ENCODE data around the gene MALSU1.

MALSU1 gene

GRCh38 chr7:23285657-23286646 lies 13.2 kb upstream of the MALSU1 start:
- no peak overlapping the region for H3K4me3 ChIP-seq (ENCODE audit: insufficient read depth, low read depth, low read length)
- H3K9me3 ChIP-seq (ENCODE audit: control insufficient read depth, low read length), result no peaks in the 10 kb centered on the region
- H3K27ac ChIP-seq (ENCODE audit: insufficient read depth, low read depth, low read length, poor library complexity, severe bottlenecking), result no peak overlapping the region
- H3K27me3 ChIP-seq (ENCODE audit: control insufficient read depth, insufficient read depth, low read length, poor library complexity, severe bottlenecking), result no peaks in the 10 kb centered on the region
- H3K4me1 ChIP-seq (ENCODE audit: control insufficient read depth, insufficient read depth, low read length), result no peaks in the 10 kb centered on the region
- no peaks in the 10 kb centered on the region for H3K36me3 ChIP-seq (ENCODE audit: control insufficient read depth, insufficient read depth, low read length)
- WGBS, 2 experiments, result 91 to 92% methylated on average over 14 to 16 of the region's 18 CpGs

GRCh38 chr7:23287612-23288011 lies 11.5 kb upstream of the MALSU1 start:
- Histone ChIP-seq H3K4me3 (ENCODE audit: insufficient read depth, low read depth, low read length) (no peak overlapping the region), H3K27me3 (ENCODE audit: control insufficient read depth, insufficient read depth, low read length, poor library complexity, severe bottlenecking) (no peaks in the 10 kb centered on the region), H3K36me3 (ENCODE audit: control insufficient read depth, insufficient read depth, low read length) (no peaks in the 10 kb centered on the region), H3K27ac (ENCODE audit: insufficient read depth, low read depth, low read length, poor library complexity, severe bottlenecking) (no peak overlapping the region), H3K4me1 (ENCODE audit: control insufficient read depth, insufficient read depth, low read length) (no peaks in the 10 kb centered on the region), H3K9me3 (ENCODE audit: control insufficient read depth, low read length) (no peaks in the 10 kb centered on the region)
- WGBS, 2 experiments, result 91 to 92% methylated on average over 5 of the region's 5 CpGs

GRCh38 chr7:23290993-23291392 lies 8.1 kb upstream of the MALSU1 start:
- no peaks in the 10 kb centered on the region for H3K27me3 ChIP-seq (ENCODE audit: control insufficient read depth, insufficient read depth, low read length, poor library complexity, severe bottlenecking)
- H3K27ac ChIP-seq (ENCODE audit: insufficient read depth, low read depth, low read length, poor library complexity, severe bottlenecking), result no peak overlapping the region
- peaks cover 5% of the 10 kb centered on the region for H3K4me1 ChIP-seq (ENCODE audit: control insufficient read depth, insufficient read depth, low read length)
- no peaks in the 10 kb centered on the region for H3K9me3 ChIP-seq (ENCODE audit: control insufficient read depth, low read length)
- 95 to 96% methylated on average over 9 of the region's 9 CpGs for WGBS, 2 experiments
- H3K36me3 ChIP-seq (ENCODE audit: control insufficient read depth, insufficient read depth, low read length), result no peaks in the 10 kb centered on the region
- H3K4me3 ChIP-seq (ENCODE audit: insufficient read depth, low read depth, low read length), result no peak overlapping the region

GRCh38 chr7:23291957-23292560 lies 7.1 kb upstream of the MALSU1 start:
- Histone ChIP-seq H3K9me3 (ENCODE audit: control insufficient read depth, low read length) (no peaks in the 10 kb centered on the region), H3K4me1 (ENCODE audit: control insufficient read depth, insufficient read depth, low read length) (peaks cover 5% of the 10 kb centered on the region), H3K27me3 (ENCODE audit: control insufficient read depth, insufficient read depth, low read length, poor library complexity, severe bottlenecking) (no peaks in the 10 kb centered on the region), H3K27ac (ENCODE audit: insufficient read depth, low read depth, low read length, poor library complexity, severe bottlenecking) (no peak overlapping the region), H3K4me3 (ENCODE audit: insufficient read depth, low read depth, low read length) (no peak overlapping the region), H3K36me3 (ENCODE audit: control insufficient read depth, insufficient read depth, low read length) (no peaks in the 10 kb centered on the region)
- WGBS, 2 experiments, result 82 to 89% methylated on average over 3 of the region's 3 CpGs

- H3K27me3 ChIP-seq (ENCODE audit: control insufficient read depth, insufficient read depth, low read length, poor library complexity, severe bottlenecking), result no peaks in the 10 kb centered on the region
- no peak overlapping the region for H3K27ac ChIP-seq (ENCODE audit: insufficient read depth, low read depth, low read length, poor library complexity, severe bottlenecking)
- no peak overlapping the region for H3K4me3 ChIP-seq (ENCODE audit: insufficient read depth, low read depth, low read length)
- H3K9me3 ChIP-seq (ENCODE audit: control insufficient read depth, low read length), result no peaks in the 10 kb centered on the region
- H3K4me1 ChIP-seq (ENCODE audit: control insufficient read depth, insufficient read depth, low read length), result peaks cover 5% of the 10 kb centered on the region
- WGBS, 2 experiments, result 89 to 92% methylated on average over 4 of the region's 4 CpGs
- no peaks in the 10 kb centered on the region for H3K36me3 ChIP-seq (ENCODE audit: control insufficient read depth, insufficient read depth, low read length)
Observed at GRCh38 chr7:23292623-23293022, 6.5 kb upstream of the MALSU1 start.

GRCh38 chr7:23293500-23294073 lies 5.6 kb upstream of the MALSU1 start:
- WGBS, 2 experiments, result 92 to 95% methylated on average over 12 of the region's 12 CpGs
- no peak overlapping the region for H3K27ac ChIP-seq (ENCODE audit: insufficient read depth, low read depth, low read length, poor library complexity, severe bottlenecking)
- peaks cover 5% of the 10 kb centered on the region for H3K4me1 ChIP-seq (ENCODE audit: control insufficient read depth, insufficient read depth, low read length)
- H3K27me3 ChIP-seq (ENCODE audit: control insufficient read depth, insufficient read depth, low read length, poor library complexity, severe bottlenecking), result no peaks in the 10 kb centered on the region
- H3K36me3 ChIP-seq (ENCODE audit: control insufficient read depth, insufficient read depth, low read length), result no peaks in the 10 kb centered on the region
- no peak overlapping the region for H3K4me3 ChIP-seq (ENCODE audit: insufficient read depth, low read depth, low read length)
- H3K9me3 ChIP-seq (ENCODE audit: control insufficient read depth, low read length), result no peaks in the 10 kb centered on the region

GRCh38 chr7:23294549-23295400 lies 4.4 kb upstream of the MALSU1 start:
- H3K9me3 ChIP-seq (ENCODE audit: control insufficient read depth, low read length), result no peaks in the 10 kb centered on the region
- H3K4me3 ChIP-seq (ENCODE audit: insufficient read depth, low read depth, low read length), result no peak overlapping the region
- H3K27ac ChIP-seq (ENCODE audit: insufficient read depth, low read depth, low read length, poor library complexity, severe bottlenecking), result no peak overlapping the region
- H3K27me3 ChIP-seq (ENCODE audit: control insufficient read depth, insufficient read depth, low read length, poor library complexity, severe bottlenecking), result no peaks in the 10 kb centered on the region
- no peaks in the 10 kb centered on the region for H3K36me3 ChIP-seq (ENCODE audit: control insufficient read depth, insufficient read depth, low read length)
- WGBS, 2 experiments, result 91 to 92% methylated on average over 6 of the region's 6 CpGs
- H3K4me1 ChIP-seq (ENCODE audit: control insufficient read depth, insufficient read depth, low read length), result peaks cover 5% of the 10 kb centered on the region

GRCh38 chr7:23295401-23295697 lies 3.8 kb upstream of the MALSU1 start:
- Histone ChIP-seq H3K9me3 (ENCODE audit: control insufficient read depth, low read length) (no peaks in the 10 kb centered on the region), H3K27me3 (ENCODE audit: control insufficient read depth, insufficient read depth, low read length, poor library complexity, severe bottlenecking) (no peaks in the 10 kb centered on the region), H3K36me3 (ENCODE audit: control insufficient read depth, insufficient read depth, low read length) (no peaks in the 10 kb centered on the region), H3K27ac (ENCODE audit: insufficient read depth, low read depth, low read length, poor library complexity, severe bottlenecking) (no peak overlapping the region), H3K4me1 (ENCODE audit: control insufficient read depth, insufficient read depth, low read length) (peaks cover 5% of the 10 kb centered on the region), H3K4me3 (ENCODE audit: insufficient read depth, low read depth, low read length) (no peak overlapping the region)

- Histone ChIP-seq H3K4me1 (ENCODE audit: control insufficient read depth, insufficient read depth, low read length) (no peaks in the 10 kb centered on the region), H3K9me3 (ENCODE audit: control insufficient read depth, low read length) (no peaks in the 10 kb centered on the region), H3K4me3 (ENCODE audit: insufficient read depth, low read depth, low read length) (peak overlapping the region; percentile 90), H3K36me3 (ENCODE audit: control insufficient read depth, insufficient read depth, low read length) (peaks cover 3% of the 10 kb centered on the region), H3K27ac (ENCODE audit: insufficient read depth, low read depth, low read length, poor library complexity, severe bottlenecking) (no peak overlapping the region), H3K27me3 (ENCODE audit: control insufficient read depth, insufficient read depth, low read length, poor library complexity, severe bottlenecking) (no peaks in the 10 kb centered on the region)
- 94 to 95% methylated on average over 10 to 11 of the region's 11 CpGs for WGBS, 2 experiments
Observed at GRCh38 chr7:23298141-23298881, 828 bp upstream of the MALSU1 start.

Data from ectodermal cell (in vitro differentiated cells).